UCSD-AML1 (cell line): ENCODE measurements around the gene VSIG8.
A peak's percentile ranks its signal among the peaks of the same experiment; 100 is the strongest.

Experiments used
- DNase-seq: peaks from one replicate; lab custom pipeline; 2025; ENCODE audit not compliant: unreplicated experiment; lab: John Stamatoyannopoulos, UW

VSIG8 gene

DNA sequence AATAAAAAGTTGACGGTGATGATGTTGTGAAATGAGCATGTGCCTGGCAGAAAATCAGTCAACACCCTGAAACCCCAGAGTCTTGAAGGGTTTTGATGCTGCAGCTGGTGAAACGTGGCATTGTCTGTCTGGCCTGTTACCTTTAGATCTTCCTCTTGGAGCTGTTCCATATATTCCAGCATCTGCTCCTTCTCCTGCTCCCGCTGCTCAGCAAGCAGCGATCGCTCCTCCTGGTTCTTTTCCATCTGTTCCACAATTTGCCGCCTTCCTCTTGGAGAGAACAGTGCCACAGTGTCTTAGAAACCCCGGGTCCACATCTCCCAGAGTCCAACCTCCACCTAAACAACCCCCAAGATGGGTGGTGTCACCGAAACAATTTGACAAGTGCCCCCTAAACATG is 21.8 kb upstream of the VSIG8 start:
- DNase-seq, result no peak

DNA sequence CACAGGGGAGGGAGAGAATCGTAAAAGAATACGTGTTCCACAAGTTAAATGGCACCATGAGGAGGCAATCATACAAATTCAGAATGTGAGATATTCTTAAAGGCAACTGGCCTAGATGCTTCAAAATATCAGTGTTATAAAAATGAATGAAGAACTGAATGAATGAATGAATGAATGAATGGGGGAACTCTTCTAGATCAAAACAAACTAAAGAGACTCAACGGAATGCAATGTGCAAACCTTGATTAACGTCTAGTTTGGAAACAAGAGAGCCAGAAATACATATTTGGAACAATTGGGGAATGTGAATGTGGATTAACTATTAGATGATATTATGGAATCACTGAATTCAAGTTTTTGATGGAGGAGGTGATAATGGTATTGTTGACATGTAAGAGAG is 20.7 kb upstream of the VSIG8 start:
- DNase-seq, result no peak

DNA sequence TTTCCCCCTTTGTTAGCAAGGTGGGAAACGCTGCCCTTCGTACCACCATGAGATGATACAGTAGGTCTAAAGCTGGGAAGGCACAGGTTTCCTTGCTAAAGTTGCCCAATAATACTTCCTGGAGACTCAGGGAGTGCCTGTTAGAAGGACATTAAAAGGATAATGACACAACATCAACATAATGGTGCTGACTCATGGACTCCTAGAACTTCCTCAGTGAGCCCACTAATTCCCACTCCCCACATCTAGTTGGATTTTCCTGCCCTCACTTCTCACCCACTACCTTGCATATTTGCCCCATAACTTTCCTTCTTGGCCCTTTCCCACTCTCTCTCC is 20.0 kb upstream of the VSIG8 start:
- no peak for DNase-seq

DNA sequence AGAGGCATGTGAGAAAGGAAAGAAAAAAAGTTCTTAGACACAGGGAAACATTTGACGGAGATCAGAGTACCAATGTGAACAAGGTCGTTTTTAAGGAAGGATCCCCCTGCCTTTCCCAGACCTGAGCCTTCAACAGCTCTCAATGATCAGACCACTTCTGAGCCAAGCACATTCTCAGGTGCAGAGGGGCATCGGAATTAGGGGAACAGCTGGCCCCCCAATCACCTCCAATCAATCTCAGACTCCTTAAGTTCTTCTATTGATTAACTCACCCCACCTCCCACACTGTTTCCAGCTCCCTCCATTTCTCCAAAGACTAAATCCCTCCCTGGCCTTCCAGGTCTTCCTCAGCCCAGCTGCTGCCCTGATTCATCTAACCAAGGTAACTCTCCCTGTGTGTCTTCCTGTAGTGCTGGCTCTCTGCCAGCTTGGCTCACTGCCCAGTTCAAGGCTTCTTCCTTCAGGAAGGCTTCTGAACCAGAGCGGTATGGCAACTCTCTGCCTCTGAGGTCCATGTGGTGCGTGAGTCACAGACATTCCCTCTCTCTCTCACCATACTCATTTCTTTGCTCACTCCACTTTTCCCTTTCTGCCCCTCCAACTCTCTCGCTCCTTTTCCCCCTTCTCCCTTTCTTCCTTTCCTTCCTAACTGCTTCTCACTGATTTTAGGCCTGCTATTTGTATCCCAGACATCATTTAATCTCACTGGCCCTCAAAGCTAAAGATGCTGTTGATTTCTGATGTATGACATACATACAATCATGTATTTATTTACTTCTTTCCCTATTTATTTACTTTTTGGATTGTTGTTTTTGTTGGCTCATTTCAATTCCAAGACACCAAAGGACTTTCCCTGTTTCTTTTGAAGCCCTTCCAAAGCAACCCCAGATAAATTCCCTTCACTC is 19.4 kb upstream of the VSIG8 start:
- peak; percentile 64 for DNase-seq

DNA sequence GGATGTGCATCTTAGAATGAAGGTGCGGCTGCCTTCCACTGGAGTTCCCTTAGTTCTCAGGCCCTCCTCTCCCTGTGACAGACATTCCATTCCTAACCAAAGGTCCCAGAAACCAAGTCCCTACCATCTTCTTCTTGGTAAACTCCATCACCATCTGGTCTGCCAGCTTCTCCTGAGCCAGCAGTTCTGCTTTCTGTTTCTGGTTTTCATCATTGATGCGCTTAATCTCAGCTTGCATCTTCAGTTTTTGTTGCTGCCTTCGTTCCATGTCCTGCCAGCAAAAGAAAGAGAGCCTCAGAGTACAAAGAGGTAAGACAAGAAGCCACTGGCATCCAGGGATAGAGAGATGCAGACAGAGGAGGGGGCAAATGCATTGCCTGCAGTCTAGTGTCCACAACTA is 18.0 kb upstream of the VSIG8 start:
- DNase-seq, result no peak

DNA sequence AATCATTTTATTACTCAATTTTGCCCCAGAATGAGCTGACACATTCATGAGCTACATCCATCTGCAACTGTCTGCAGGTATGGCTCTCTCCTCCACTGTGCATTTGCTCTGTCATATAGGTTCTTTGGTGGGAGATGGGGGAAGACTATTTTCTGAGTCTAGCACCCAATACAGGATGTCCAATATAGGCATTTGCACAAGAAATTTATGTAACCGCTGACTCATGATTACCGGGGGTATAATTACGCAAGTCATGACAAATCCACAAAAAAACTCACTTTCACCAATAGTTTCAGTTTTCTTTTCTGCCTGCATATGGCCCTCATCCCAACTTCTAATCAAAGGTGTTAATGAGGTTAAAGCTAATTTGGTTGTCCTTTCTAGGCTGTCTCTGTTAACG is 17.5 kb upstream of the VSIG8 start:
- no peak for DNase-seq

DNA sequence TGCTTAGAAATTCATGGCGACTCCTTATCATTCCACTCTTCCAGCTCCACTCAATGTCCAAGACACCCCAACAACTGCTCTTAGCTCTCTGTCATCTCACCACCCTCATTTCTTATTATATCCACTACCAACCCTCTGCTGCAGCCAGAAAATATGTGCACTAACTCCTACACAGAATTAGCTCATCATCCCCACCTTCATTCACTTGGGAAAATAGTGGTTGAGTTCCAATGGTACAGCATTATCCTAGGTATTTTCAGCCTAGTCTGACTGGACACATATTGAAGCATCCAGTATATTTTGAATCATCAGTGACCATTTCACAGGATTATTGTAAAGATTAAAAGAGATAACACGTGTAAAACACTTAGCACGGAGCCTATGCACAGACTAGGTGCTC is 16.7 kb upstream of the VSIG8 start:
- DNase-seq, result no peak

DNA sequence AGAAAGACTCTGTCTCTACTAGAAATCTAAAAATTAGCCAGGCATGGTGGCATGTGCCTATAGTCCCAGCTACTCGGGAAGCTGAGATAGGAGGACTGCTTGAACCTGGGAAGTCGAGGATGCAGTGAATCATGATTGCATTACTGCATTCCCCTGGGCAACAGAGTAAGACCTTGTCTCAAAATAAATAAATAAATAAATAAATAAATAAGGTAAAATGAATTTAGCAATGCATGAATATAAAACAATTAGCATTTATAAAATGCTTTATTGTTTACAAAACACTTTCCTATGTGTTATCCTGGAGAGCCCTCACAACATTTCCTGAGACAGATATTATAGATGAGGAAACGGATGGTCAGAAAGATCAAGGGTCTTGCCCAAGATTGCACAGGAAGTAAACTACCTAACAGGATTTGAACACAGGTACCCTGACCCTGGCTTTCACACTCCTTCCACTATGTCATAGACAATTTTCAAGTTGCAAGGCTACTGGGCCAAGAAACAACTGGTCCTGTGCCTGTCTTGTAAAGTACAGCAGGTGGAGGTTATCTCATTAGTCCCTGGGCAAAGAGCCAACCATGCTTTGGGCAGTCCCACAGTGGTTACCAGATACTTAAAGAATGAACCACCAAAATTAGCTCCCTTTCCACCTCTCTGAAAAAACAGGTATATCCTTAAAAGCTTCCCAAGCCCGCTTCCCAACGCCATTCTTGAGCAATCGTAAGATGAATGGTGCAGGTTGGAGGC is 15.4 kb upstream of the VSIG8 start:
- DNase-seq, result no peak

DNA sequence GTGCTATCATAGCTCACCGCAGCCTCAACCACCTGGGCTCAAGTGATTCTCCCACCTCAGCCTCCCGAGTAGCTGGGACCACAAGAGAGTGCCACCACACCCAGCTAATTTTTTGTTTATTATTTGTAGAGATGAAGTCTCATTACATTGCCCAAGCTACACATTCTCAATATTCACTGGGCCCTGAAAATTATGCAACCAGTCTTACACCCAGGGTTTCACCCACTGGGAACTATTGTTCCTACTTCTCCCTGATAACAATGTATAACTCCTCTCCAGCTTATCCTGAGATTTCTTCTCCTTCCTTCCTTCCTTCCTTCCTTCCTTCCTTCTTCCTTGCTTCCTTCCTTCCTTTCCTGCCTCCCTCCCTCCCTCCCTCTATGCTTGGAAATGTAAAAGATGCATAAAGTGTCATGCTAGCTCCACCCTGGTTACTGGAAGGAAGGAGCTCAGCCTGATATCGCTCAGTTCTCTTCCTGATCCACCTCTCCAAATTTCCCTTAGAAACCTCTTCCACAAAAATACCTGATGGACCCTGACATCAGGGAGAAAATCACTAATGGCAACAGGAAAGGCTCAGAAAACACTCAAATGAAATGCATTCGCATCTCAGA is 11.2 kb upstream of the VSIG8 start:
- DNase-seq, result no peak

DNA sequence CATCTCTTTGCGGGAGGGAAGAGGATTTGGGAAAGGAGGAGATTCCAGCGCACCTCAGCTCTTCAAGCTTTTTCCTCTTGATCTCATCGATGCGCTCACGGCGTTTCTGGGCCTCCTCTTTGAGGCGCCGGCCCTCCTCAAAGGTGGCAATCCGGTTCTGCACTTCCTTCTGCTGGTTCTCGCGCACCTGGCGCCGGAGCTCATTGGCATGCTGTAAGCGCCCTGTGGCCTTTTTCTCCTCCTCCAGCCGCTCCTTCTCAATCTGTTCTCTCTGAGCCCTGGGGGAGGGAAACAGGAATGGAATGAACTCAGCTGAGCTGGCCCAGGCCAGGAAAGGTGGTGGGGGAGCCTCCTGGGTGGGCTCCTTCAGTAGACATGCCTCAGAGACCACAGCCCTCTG is 10.4 kb upstream of the VSIG8 start:
- DNase-seq, result no peak

DNA sequence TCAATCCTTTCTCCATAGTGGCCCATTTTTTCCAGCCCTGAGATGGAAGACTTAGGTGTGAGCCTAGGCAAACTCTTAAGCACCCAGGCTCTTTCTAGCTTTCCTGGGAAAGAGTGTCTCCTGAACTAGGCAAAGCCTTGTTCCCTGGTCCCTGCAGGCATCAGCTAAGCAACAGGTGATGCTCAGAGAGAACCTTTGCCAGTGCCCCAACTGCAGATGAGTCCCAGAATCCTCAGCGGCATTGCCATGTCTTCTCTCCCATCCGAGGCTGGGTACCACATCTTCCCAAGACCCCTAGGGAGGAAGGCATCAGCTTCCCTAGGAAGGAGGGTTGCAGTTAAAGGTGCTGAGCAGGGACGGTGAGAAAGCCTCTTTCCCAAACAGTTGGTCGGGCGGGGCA is 8.2 kb upstream of the VSIG8 start:
- DNase-seq, result no peak

DNA sequence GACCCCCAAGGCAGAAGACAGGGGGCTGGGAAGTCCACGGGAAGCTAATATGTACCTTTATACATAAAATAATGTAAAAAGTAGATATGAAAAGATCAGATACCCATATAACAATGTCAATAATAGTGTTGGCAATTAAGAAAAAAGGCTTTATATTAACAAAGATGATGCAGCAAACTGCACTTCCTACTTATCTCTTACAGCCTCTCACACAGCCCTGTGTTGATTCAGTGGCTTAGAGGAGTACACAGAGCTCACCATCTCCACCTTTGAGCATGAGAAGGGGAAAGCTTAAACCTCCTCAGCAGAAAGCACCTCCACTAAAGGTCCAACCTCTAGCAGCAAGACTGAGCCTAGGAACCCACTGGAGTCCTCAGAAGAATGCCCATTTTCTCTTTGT is 7.2 kb upstream of the VSIG8 start:
- DNase-seq, result no peak

DNA sequence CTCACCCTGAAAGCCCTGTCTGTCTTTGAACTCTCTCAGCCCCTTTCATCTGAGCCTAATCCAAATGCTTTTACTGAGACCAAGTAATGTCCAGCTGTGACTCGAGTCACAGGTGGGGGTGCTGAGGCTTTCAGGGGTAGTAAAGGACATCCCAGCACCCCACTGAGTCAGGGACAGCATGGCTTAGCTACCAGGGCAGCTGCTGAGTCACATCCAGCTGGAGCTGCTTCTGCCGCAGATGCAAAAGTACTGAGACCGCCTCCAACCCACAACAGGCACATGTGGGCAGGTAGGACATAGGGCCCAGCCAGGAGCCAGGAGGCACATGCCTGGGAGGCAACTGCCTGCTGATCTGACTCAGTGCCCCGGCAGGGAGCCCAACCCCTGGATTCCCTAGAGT is 6.7 kb upstream of the VSIG8 start:
- peak; percentile 21 for DNase-seq

DNA sequence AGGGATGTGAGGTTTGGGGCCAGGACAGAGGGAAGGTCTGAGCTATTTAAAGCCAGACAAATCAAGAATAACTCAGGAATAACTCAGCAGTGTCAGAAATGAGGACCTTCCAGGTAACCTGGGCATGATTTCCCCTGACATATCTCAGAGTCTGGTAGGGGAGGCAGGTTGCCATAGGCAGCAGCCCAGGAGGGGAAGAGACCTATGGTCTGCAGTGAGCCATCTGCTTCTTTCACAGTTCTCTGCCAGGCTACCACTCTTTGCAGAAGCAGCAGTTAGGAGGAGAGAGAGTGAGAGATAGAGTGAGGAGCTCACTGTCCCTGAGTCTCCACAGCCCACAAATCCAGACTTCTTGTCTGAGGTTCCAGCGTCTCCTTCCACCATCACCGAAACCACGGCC is 6.3 kb upstream of the VSIG8 start:
- DNase-seq, result no peak

DNA sequence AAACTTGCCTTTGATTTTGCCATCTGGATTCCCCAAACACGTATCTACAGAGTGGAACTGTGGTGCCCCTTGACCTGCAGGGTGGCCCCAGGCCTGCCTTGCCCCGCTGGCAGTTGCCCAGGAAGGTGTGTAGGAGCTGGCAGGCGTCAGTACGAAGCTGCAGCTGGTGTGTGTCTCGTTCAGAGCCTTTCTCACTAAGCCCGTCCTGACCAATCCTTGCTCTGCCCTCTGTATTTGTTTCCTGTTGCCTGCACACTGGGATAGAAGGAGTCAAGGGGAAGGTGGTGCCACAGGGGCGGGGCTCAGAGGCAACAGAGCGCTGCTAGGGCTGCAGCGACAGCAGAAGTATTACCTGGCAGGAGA is 5.2 kb upstream of the VSIG8 start:
- DNase-seq, result no peak

DNA sequence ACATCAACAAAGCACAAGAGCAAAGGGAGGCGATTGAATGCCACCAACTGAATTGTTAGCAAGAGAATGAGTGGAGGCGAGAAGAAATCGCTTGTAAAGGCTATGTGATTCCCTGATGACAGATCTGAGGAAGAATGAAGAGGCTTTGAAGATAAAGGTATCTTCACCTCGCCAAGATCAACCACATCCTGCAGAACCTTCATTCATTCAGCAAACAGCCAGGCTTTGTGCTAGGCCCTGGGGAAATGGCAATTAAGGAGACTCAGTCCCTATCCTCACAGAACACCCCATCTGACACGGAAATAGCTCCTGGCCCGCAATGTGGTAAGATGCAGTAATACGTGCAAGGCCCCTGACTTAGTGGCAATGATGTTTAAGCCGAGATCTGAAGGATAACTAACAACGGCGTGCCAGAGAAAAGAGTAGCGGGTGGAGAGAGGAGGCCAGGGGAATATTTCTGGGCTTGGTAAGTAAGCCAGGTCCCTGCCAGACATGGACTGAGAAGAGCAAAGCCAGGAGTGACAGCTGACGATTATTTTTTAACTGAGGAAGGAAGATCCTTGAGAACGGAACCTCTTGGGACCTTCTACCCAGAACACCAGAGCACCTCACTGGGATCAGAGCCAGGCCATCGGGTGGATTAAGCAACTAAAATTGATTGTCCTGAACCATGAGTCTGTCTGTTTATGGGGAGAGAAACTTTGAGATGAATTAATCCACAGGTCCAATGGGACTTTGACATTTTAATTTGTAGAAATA is 4.6 kb upstream of the VSIG8 start:
- no peak for DNase-seq

DNA sequence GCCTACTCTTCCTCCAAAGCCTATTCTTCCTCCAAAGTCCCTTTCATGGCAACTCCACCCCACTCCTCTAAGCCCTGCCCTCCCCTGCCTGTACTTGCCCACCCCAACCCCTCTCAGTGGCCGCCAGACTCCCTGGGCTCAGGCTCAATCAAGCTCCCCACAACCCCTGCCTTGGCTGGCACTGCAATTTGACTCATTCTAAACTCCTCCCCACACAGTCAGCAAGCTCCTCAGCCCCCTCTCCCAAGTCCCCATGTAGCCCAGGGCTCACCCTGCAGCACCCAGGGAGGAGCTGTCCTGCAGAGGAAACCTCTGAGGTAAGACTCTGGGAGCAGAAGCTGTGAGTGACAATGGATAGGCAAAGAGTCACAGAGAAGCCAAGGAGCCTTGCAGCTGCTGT is 3.6 kb upstream of the VSIG8 start:
- no peak for DNase-seq

DNA sequence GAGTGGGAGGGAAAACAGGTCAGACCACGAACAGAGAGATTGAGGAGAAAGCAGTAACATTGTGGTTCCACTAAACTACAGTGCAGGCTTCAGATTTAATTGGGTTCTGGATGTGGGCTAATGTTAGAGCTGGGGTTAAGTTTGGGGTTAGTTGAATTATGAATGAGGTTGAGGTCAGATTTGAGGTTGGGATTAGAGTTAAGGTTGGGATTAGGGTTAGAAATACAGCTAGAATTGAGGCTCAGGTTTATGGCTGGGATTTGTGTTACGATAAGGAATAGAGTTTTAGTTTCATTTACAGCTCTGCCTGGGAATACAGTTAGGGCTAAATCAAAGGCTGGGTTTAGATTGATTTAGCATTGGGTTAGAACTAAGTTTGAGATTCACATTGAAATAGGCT is 1.8 kb upstream of the VSIG8 start:
- DNase-seq, result no peak

DNA sequence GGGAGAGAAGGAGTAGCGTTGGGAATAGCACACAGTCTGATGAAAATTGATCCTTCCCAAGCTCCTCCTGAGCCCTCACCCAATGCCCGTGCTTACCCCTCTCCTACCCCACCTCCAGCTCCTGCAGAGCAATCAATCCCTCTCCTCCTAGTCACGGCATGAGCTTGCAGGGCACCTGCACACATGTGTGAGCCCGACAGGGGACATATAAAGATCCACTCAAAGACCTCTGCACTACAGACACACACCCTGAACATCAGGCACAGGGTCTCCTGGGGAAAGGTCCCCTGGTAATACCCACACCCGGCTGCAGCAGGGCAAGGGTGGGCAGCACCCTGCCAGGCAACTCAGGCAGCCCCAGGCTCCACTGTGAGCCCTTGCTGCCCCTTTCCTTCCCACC is 426 bp downstream of the VSIG8 start:
- no peak for DNase-seq

DNA sequence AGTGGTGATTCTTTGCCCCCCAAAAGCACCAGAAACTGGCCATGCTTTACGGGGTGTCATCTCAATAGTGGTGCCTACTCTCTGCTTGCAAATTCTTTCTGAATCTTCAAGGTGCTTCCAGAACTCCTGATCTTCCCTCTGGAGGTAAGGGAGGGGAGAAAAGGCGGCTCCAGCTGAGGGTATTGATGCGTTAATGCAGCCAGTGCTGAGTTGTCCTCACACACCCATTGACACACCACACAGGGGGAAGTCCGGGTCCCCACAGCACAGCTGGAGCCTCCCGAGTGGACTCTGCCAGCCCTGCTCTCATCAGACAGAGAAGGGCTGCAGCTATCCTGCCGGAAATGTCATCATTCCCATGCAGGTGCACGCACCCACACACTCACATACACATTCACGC is 1.2 kb downstream of the VSIG8 start:
- no peak for DNase-seq

DNA sequence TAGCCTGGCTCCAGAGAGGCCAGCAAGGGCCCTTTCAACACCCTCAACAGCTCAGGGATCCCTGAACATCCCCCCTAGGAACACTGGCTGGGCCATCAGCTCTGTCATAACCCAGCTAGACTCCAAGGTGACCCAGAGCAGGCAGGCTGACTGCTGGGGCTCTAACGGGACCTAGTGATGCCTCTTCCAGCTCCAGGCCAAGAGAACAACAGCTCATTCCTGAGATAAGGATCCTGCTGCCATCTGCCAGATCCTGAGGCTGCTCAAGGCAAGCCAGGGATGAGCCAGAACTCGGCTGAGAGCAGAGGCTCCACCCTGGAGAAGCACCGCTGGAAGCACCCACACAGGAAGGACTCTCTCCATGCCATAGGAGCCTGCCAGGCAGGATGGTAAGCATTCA is 2.0 kb downstream of the VSIG8 start:
- no peak for DNase-seq
